Measurements from ENCODE around the gene SNRPE.
"Not testable (repeated sequence)": the region's sequence is repeated elsewhere in the genome, so short reads cannot be mapped to it uniquely, and the experiment has no call there.

Gene SNRPE

GRCh38 chr1:203861379-203862184 is at the start of gene SNRPE:
SNRPE (plus strand) TSS chr1:203861599; CDS start chr1:203861660, 61 bp downstream.
- Histone ChIP-seq H3K9ac (peak within 1 kb of the TSS; percentile 97), H3K27ac (peak within 1 kb of the TSS; percentile 98), H3K9me3 (no peaks in the 10 kb centered on the region), H3K27me3 (no peaks in the 10 kb centered on the region), H3K36me3 (peaks cover 38% of the 10 kb centered on the region), H4K20me1 (peaks cover 26% of the 10 kb centered on the region), H3K4me1 (peaks cover 13% of the 10 kb centered on the region), H3K4me3 (peak within 1 kb of the TSS; percentile 96), H3K4me2 (peak within 1 kb of the TSS; percentile 96)
- TF ChIP-seq Cebpa-rat (IDR thresholded peaks at IDR 0.05), result no peak

- Histone ChIP-seq H3K36me3 (peaks cover 92% of the 10 kb centered on the region), H3K4me3 (no peak overlapping the region), H3K9ac (no peak overlapping the region), H3K4me2 (no peak overlapping the region), H3K9me3 (peaks cover 6% of the 10 kb centered on the region; the same call in 1 of the 2 replicates), H3K27me3 (no peaks in the 10 kb centered on the region), H3K4me1 (no peaks in the 10 kb centered on the region), H4K20me1 (peaks cover 100% of the 10 kb centered on the region), H3K27ac (no peak overlapping the region)
- no peak for TF ChIP-seq Cebpa-rat (IDR thresholded peaks at IDR 0.05)
Measured at GRCh38 chr1:203813581-203814341, 47.6 kb upstream of the SNRPE start.

- Histone ChIP-seq H3K4me3 (no peak overlapping the region), H3K36me3 (peaks cover 95% of the 10 kb centered on the region), H3K27ac (no peak overlapping the region), H4K20me1 (peaks cover 90% of the 10 kb centered on the region), H3K9me3 (peaks cover 6% of the 10 kb centered on the region; the same call in 1 of the 2 replicates), H3K9ac (no peak overlapping the region), H3K4me2 (no peak overlapping the region), H3K4me1 (no peaks in the 10 kb centered on the region), H3K27me3 (no peaks in the 10 kb centered on the region)
- no peak for TF ChIP-seq Cebpa-rat (IDR thresholded peaks at IDR 0.05)
Measured at GRCh38 chr1:203818399-203818798, 43.0 kb upstream of the SNRPE start.

GRCh38 chr1:203823306-203823705 is 38.1 kb upstream of the SNRPE start:
- Histone ChIP-seq H4K20me1 (peaks cover 90% of the 10 kb centered on the region), H3K36me3 (peaks cover 99% of the 10 kb centered on the region), H3K27me3 (no peaks in the 10 kb centered on the region), H3K4me2 (no peak overlapping the region), H3K9ac (no peak overlapping the region), H3K4me1 (no peaks in the 10 kb centered on the region), H3K4me3 (no peak overlapping the region), H3K27ac (no peak overlapping the region), H3K9me3 (no peaks in the 10 kb centered on the region)
- TF ChIP-seq Cebpa-rat (IDR thresholded peaks at IDR 0.05), result no peak

- H3K9ac ChIP-seq, result no peak overlapping the region
- H3K27ac ChIP-seq, result no peak overlapping the region
- H3K36me3 ChIP-seq, result peaks cover 99% of the 10 kb centered on the region
- no peaks in the 10 kb centered on the region for H3K4me1 ChIP-seq
- no peak overlapping the region for H3K4me2 ChIP-seq
- no peaks in the 10 kb centered on the region for H3K9me3 ChIP-seq
- no peaks in the 10 kb centered on the region for H3K27me3 ChIP-seq
- peaks cover 73% of the 10 kb centered on the region for H4K20me1 ChIP-seq
- no peak overlapping the region for H3K4me3 ChIP-seq
- no peak for TF ChIP-seq Cebpa-rat (IDR thresholded peaks at IDR 0.05)
Measured at GRCh38 chr1:203826175-203826574, 35.2 kb upstream of the SNRPE start.

GRCh38 chr1:203828002-203828401 is 33.4 kb upstream of the SNRPE start:
- Histone ChIP-seq H3K36me3 (peaks cover 99% of the 10 kb centered on the region), H3K27ac (no peak overlapping the region), H3K9ac (no peak overlapping the region), H3K4me3 (no peak overlapping the region), H3K4me1 (no peaks in the 10 kb centered on the region), H4K20me1 (peaks cover 55% of the 10 kb centered on the region), H3K4me2 (no peak overlapping the region), H3K9me3 (no peaks in the 10 kb centered on the region), H3K27me3 (no peaks in the 10 kb centered on the region)
- TF ChIP-seq Cebpa-rat (IDR thresholded peaks at IDR 0.05), result no peak

- H3K9me3 ChIP-seq, result no peaks in the 10 kb centered on the region
- H3K27me3 ChIP-seq, result no peaks in the 10 kb centered on the region
- no peak for TF ChIP-seq Cebpa-rat (IDR thresholded peaks at IDR 0.05)
- no peaks in the 10 kb centered on the region for H3K4me1 ChIP-seq
- H3K27ac ChIP-seq, result no peak overlapping the region
- no peak overlapping the region for H3K4me2 ChIP-seq
- no peak overlapping the region for H3K9ac ChIP-seq
- no peak overlapping the region for H3K4me3 ChIP-seq
- peaks cover 99% of the 10 kb centered on the region for H3K36me3 ChIP-seq
- peaks cover 53% of the 10 kb centered on the region for H4K20me1 ChIP-seq
Measured at GRCh38 chr1:203828503-203828902, 32.9 kb upstream of the SNRPE start.

GRCh38 chr1:203829247-203829646 is 32.2 kb upstream of the SNRPE start:
- H3K4me1 ChIP-seq, H3K4me3 ChIP-seq, H3K27ac ChIP-seq, H3K4me2 ChIP-seq, H3K9ac ChIP-seq, H3K27me3 ChIP-seq, H3K9me3 ChIP-seq: not testable (repeated sequence)
- H4K20me1 ChIP-seq, result peaks cover 45% of the 10 kb centered on the region
- H3K36me3 ChIP-seq, result peaks cover 99% of the 10 kb centered on the region

- peaks cover 100% of the 10 kb centered on the region for H3K36me3 ChIP-seq
Measured at GRCh38 chr1:203835476-203835875, 25.9 kb upstream of the SNRPE start.

GRCh38 chr1:203839081-203839480 is 22.3 kb upstream of the SNRPE start:
- H3K4me2 ChIP-seq, result no peak overlapping the region
- H3K27me3 ChIP-seq, result no peaks in the 10 kb centered on the region
- H3K27ac ChIP-seq, result no peak overlapping the region
- no peak overlapping the region for H3K9ac ChIP-seq
- H3K9me3 ChIP-seq, result peaks cover 38% of the 10 kb centered on the region
- TF ChIP-seq Cebpa-rat (IDR thresholded peaks at IDR 0.05), result no peak
- no peak overlapping the region for H3K4me3 ChIP-seq
- H3K36me3 ChIP-seq, result peaks cover 95% of the 10 kb centered on the region
- H3K4me1 ChIP-seq, result no peaks in the 10 kb centered on the region
- H4K20me1 ChIP-seq, result no peaks in the 10 kb centered on the region; the same call in 1 of the 2 replicates

More at GRCh38 chr1:203835476-203835875, 25.9 kb upstream of the SNRPE start:
- H3K27me3 ChIP-seq, result no peaks in the 10 kb centered on the region
- H3K4me3 ChIP-seq, result no peak overlapping the region
- no peaks in the 10 kb centered on the region for H3K4me1 ChIP-seq
- TF ChIP-seq Cebpa-rat (IDR thresholded peaks at IDR 0.05), result no peak
- 0 out of 2 replicates have a peak, but pooled peaks cover 4% of the 10 kb centered on the region for H4K20me1 ChIP-seq
- H3K27ac ChIP-seq, result no peak overlapping the region
- H3K4me2 ChIP-seq, result no peak overlapping the region
- peaks cover 21% of the 10 kb centered on the region for H3K9me3 ChIP-seq
- no peak overlapping the region for H3K9ac ChIP-seq
